Upper lobe of right lung (tissue), 1 donor: ENCODE measurements around the gene SLC46A1. TPM values are rescaled to one million over a fixed set of nuclear protein-coding genes. Genes with fewer than 3 reads are reported as not detected.

ENCODE experiments used
- ATAC-seq: fragments of 200-7000 bp; cut with Tn5 transposase; one replicate; pipeline ENCODE4 v1.9.1; 2020; ENCODE audit warnings: mild to moderate bottlenecking, moderate library complexity
- DNase-seq: peaks from one replicate; pipeline ENCODE4 v3.0.0-alpha.2; 2020
- H3K27ac ChIP-seq: fragments of 200-600 bp; one replicate; pipeline ENCODE4 v1.8.0; 2022
- H3K27me3 ChIP-seq: fragments of 200-600 bp; one replicate; pipeline ENCODE4 v1.8.0; 2022; ENCODE audit warnings: mild to moderate bottlenecking
- H3K36me3 ChIP-seq: fragments of 200-600 bp; one replicate; pipeline ENCODE4 v1.8.0; 2022
- H3K4me1 ChIP-seq: fragments of 200-600 bp; one replicate; pipeline ENCODE4 v1.8.0; 2022
- H3K4me3 ChIP-seq: fragments of 200-600 bp; one replicate; pipeline ENCODE4 v1.8.0; 2022; ENCODE audit warnings: mild to moderate bottlenecking
- H3K9me3 ChIP-seq: fragments of 200-600 bp; one replicate; pipeline ENCODE4 v1.8.0; 2022
- CTCF ChIP-seq: fragments of 200-600 bp; IDR thresholded peaks from one replicate; pipeline ENCODE4 v1.8.0; 2022; ENCODE audit warnings: antibody characterized with exemption
- intact Hi-C: fragments of 100-400 bp; cut with DNase I; formaldehyde crosslinking; loops from one replicate; pipeline ENCODE4 v1.11.0; 2022
- total RNA-seq: library from RNA; stranded (reverse); fragmentation: NEBNext Ultra II Directional; extraction: Animal tissue kit (Norgen Biotek cat#: 25700); gene quantifications from one replicate; pipeline ENCODE4 v1.2.1, GENCODE V29; 2021
- donor health status: DM: no; HTN: yes; CAD: no; lungs with severe emphysema.

SLC46A1 gene
- total RNA-seq, 1 donor from 2014 or later, result 17.0 TPM

- intact Hi-C loops, result no loop called here
- DNase-seq, result no peak
- peaks cover 14% of the 10 kb centered on the region for H3K4me1 ChIP-seq
- H3K27ac ChIP-seq, result no peak overlapping the region
- no peak overlapping the region for H3K4me3 ChIP-seq
- H3K9me3 ChIP-seq, result no peaks in the 10 kb centered on the region
- TF ChIP-seq CTCF, result no peak
- H3K36me3 ChIP-seq, result no peaks in the 10 kb centered on the region
- no peaks in the 10 kb centered on the region for H3K27me3 ChIP-seq
- ATAC-seq, result no peak
Observed at GRCh38 chr17:28407130-28407973, 1.3 kb upstream of the SLC46A1 start.

- Histone ChIP-seq H3K4me3 (peak overlapping the region; percentile 66), H3K27ac (peak overlapping the region; percentile 25)
- intact Hi-C loops, result no loop called here
Observed at GRCh38 chr17:28406473-28406814, 432 bp upstream of the SLC46A1 start.

GRCh38 chr17:28404812-28405570 is 1.0 kb downstream of the SLC46A1 start:
- H3K4me3 ChIP-seq, result peak overlapping the region; percentile 66
- peaks cover 10% of the 10 kb centered on the region for H3K36me3 ChIP-seq
- peaks cover 14% of the 10 kb centered on the region for H3K4me1 ChIP-seq
- no peak overlapping the region for H3K27ac ChIP-seq
- ATAC-seq, result no peak
- DNase-seq, result peak; percentile 64
- H3K27me3 ChIP-seq, result no peaks in the 10 kb centered on the region
- no peak for TF ChIP-seq CTCF
- H3K9me3 ChIP-seq, result no peaks in the 10 kb centered on the region
- intact Hi-C loops, result no loop called here

More at GRCh38 chr17:28406473-28406814, 432 bp upstream of the SLC46A1 start:
- peak; percentile 36 for ATAC-seq
- H3K27me3 ChIP-seq, result no peaks in the 10 kb centered on the region
- H3K4me1 ChIP-seq, result peaks cover 14% of the 10 kb centered on the region
- TF ChIP-seq CTCF, result no peak
- peak; percentile 49 for DNase-seq
- no peaks in the 10 kb centered on the region for H3K36me3 ChIP-seq
- H3K9me3 ChIP-seq, result no peaks in the 10 kb centered on the region

- Histone ChIP-seq H3K9me3 (no peaks in the 10 kb centered on the region), H3K4me3 (no peak overlapping the region), H3K27ac (no peak overlapping the region), H3K4me1 (peaks cover 14% of the 10 kb centered on the region), H3K27me3 (no peaks in the 10 kb centered on the region), H3K36me3 (peaks cover 10% of the 10 kb centered on the region)
- ATAC-seq, result no peak
- no peak for TF ChIP-seq CTCF
- intact Hi-C loops, result no loop called here
- peak; percentile 44 for DNase-seq
Observed at GRCh38 chr17:28404461-28404811, 1.6 kb downstream of the SLC46A1 start.

GRCh38 chr17:28404007-28404406 is 2.0 kb downstream of the SLC46A1 start:
- intact Hi-C loops, result no loop called here
- Histone ChIP-seq H3K4me3 (no peak overlapping the region), H3K4me1 (peaks cover 14% of the 10 kb centered on the region), H3K9me3 (no peaks in the 10 kb centered on the region), H3K27me3 (no peaks in the 10 kb centered on the region), H3K36me3 (peaks cover 10% of the 10 kb centered on the region), H3K27ac (no peak overlapping the region)
- DNase-seq, result no peak
- ATAC-seq, result no peak
- TF ChIP-seq CTCF, result no peak
